Stimulated activated CD8-positive, alpha-beta memory T cell treated with anti-CD3 and anti-CD28 coated beads, Interleukin-7, amount 100 ng/mL, for 48 hours (primary cell): ENCODE results near the gene MTR.
"Not testable (repeated sequence)": the region's sequence is repeated elsewhere in the genome, so short reads cannot be mapped to it uniquely, and the experiment has no call there.

ENCODE experiments used
- DNase-seq, 2 donors: peaks; one replicate each; pipeline ENCODE4 v3.0.0-alpha.2; 2020; ENCODE audit warnings: low read depth in 1 of 2; ENCODE audit errors: extremely low read depth in 1 of 2

MTR gene

GRCh38 chr1:236895665-236896387 is 100.7 kb downstream of the MTR start:
- no peak for DNase-seq

GRCh38 chr1:236896716-236897115 is 101.6 kb downstream of the MTR start:
- no peak for DNase-seq

GRCh38 chr1:236904892-236905741 is 110.0 kb downstream of the MTR start:
- no peak for DNase-seq

DNA sequence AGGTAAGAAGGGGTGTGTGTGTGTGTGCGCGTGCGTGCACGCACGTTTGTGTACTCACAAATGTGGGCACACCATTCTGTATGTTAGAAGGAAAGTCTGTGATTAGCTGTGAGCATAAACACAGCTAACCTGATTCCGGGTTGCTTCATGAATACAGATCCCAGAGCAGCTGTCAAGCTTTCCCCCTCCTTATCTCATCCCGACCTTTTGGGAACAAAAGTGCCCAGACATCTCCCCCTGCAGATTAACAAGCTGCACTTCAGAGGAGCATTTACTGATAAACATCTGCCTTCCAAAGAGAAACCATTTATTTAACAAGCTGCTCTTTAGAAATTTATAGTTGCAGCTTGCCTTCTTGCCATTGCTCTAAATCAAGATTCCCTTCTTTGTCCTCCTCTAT is 112.1 kb downstream of the MTR start:
- no peak for DNase-seq

- DNase-seq: no peak
Observed at GRCh38 chr1:236908669-236909068, 113.6 kb downstream of the MTR start.

DNA sequence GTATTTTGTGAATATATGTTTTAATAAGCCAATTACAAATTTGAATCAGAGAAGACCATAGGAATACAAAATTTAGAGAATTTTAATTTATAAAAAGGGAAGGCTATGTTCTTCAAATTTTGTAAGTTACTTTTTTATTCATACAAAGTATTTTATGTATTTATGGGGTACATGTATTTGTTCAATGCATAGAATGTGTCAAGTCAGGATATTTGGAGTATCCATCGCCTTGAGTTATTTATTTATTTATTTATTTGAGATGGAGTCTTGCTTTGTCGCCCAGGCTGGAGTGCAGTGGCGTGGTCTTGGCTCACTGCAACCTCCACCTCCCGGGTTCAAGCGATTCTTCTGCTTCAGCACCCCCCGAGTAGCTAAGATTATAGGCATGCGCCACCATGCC is 116.0 kb downstream of the MTR start:
- not testable (repeated sequence) for DNase-seq

- DNase-seq: no peak
Observed at GRCh38 chr1:236913371-236914037, 118.4 kb downstream of the MTR start.

DNA sequence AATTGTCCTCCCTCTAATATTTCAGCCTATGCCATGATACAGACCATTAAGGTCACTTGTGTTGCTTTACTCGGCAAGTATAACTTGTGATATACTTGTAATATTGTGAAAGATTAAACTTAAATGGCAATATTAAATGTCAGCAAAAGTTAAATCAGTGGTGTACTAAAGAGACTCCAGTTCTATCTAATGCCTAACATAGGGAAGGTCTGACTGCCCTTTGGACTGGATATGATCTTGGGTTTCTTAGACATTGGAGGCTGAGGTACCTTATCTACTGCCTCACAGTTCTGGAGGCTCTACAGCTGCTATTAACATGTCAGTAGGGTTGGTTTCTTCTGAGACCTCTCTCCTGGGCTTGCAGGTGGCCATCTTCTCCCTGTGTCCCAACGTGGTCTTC is 119.3 kb downstream of the MTR start:
- no peak for DNase-seq

DNA sequence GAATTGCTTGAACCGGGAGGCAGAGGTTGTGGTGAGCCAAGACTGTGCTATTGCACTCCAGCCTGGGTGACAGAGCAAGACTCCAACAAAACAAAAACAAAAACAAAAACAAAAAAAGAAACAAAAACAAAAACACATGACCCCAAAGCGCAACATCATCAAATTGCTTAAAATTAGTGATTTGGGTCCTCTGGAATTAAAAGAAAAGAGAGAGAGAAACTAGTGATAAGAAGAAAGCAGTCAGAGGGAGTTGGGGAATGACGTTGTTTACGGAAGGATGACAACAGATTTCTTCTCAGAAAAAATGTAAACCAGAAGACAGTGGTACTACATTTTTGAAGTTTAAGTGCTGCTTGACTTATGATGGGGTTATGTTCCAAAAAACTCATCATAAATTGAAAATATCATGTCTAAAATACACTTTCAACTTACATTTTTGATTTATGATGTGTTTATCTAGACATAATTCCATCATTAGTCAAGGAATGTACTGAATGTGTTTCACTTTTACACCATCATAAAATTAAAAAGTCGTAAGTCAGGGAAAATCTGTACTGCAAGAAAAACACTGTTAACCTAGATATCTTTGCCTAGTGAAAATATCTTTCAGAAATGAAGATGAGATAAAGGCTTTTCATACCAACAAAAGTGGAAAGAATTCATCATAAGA is 121.2 kb downstream of the MTR start:
- no peak for DNase-seq

DNA sequence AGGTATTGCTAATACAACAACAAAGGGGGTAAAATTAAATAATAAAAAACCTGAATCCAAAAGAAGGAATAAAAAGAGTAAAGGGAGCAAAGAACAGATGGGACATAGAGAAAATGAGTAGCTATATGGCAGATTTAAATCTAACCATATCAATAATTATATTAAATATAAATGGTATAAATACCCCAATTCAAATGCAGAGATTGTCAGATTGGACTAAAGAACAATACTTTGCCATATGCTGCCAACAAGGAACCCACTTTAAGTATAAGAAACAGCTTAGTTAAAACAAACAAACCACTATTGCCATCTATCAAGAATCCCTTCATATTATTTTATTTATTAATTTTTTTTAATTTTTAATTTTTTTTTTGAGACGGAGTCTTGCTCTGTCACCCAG is 122.4 kb downstream of the MTR start:
- no peak for DNase-seq

DNA sequence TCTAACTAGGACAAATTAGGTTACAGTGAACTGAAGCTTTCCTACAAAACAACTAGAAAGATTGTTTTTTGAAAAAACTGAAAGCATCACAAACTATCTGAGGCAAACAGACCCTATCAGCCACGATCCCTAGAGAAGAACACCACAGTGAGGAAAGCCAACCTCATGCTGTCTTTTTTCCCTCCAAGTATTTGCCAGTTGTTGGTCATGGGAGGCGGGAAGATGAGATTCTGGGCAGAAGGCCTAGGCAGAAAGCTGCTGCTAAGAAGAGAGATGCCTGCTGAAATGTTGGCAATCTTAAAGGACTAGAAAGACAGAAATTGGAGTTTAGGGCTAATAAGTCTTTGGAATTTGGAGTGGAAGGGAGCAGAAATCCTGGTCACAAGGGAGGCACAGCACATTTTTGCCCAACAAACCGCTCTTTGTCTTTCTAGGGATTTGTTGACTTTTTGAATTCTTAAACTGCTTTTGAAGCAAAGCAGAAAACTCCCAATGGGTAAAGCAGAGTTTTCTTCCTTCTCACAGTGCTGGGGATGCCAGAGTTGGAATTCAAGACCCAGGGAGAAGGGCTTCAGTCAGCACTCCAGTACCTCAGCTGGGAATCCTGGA is 125.3 kb downstream of the MTR start:
- no peak for DNase-seq

GRCh38 chr1:236921610-236922009 is 126.5 kb downstream of the MTR start:
- DNase-seq: no peak

GRCh38 chr1:236922190-236922589 is 127.1 kb downstream of the MTR start:
- no peak for DNase-seq

DNA sequence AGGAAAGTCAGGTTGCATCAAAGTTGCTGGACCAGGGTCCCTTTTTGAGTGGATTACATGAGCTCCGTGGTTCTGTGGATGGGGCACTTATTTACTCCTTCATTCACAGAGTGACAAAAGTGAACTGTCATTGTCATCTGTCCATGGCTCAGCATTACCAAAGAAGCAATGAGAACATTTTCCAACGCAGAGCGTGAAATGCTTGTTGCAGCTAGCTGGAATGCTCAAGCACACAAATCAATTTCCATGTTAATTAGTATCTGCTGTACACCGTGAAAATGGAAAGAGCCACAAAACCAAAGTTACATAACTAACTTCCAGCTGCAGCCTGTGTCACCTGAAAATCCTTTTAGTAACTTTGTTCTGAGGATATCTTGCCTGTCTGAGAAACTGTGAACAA is 130.3 kb downstream of the MTR start:
- DNase-seq: no peak

- no peak for DNase-seq
Observed at GRCh38 chr1:236930503-236930902, 135.4 kb downstream of the MTR start.

DNA sequence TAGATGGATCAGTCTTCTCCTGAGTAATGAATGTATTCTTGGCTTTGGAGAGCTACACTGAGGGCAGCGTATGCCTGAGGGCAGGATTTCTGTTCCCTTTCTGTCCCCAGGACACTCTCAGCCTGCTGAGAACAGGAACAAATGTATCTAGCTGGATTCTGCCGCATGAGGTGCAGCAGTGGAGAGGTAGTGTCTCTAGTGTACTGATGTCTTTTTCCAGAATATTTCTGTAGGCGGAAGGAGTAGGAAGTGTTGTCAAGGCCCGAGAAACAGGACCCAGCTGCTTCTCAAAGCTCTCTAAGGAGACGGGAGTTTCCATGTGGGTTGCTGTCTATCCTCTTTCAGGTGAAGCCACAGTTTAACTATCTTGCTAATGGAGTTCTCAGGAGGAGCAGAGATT is 143.7 kb downstream of the MTR start:
- DNase-seq: no peak

- no peak for DNase-seq
Observed at GRCh38 chr1:236942431-236942830, 147.3 kb downstream of the MTR start.

- no peak for DNase-seq
Observed at GRCh38 chr1:236944556-236944955, 149.5 kb downstream of the MTR start.

- no peak for DNase-seq
Observed at GRCh38 chr1:236945002-236945401, 149.9 kb downstream of the MTR start.

DNA sequence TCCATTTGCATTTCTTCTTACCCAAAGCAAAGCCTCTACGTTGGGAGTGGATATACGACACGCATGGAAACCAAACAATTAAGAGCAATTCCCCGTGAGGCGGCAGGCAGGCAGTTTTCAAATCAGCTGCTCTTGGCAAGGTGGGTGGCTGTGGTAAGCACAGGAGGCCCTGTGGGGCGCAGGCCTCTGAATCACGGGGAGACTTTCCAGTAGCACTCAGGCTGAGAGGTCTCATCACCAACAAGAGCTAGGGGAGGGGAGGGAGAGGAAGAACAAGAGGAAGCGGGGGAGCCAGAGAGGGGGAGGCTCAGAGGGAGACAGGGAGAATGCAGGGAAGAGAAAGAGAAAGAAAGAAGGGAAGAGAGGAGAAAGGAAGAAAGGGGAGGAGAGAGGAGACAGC is 152.7 kb downstream of the MTR start:
- peak in 1 of 2 donors; percentile 7 for DNase-seq

DNA sequence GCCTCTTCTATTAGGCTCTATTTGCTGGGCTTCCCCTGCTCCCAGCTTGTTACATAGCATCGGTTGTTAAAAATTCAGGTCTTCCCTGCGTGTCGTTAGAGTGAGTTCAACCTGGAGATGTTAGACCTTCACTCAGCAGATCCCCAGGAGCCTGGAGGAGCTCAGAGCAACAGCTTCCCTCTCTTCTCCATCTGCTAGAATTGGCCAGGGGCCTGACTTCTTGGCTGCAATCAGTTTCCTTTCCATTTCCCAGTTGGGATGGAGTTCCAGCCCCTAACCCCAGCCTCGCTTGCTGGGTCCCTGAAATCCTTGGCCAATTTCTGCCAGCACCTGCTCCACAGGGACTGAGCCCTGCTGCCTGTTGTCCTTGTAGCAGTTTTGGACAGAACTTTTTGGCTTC is 153.3 kb downstream of the MTR start:
- no peak for DNase-seq
